ENCODE measurements around the gene SPTBN1. TPM values are rescaled to one million over a fixed set of nuclear protein-coding genes. Genes with fewer than 3 reads are reported as not detected.

The SPTBN1 gene
- total RNA-seq, 4 donors from 2014 or later = 65.0 to 217 (median 85.3) TPM

DNA sequence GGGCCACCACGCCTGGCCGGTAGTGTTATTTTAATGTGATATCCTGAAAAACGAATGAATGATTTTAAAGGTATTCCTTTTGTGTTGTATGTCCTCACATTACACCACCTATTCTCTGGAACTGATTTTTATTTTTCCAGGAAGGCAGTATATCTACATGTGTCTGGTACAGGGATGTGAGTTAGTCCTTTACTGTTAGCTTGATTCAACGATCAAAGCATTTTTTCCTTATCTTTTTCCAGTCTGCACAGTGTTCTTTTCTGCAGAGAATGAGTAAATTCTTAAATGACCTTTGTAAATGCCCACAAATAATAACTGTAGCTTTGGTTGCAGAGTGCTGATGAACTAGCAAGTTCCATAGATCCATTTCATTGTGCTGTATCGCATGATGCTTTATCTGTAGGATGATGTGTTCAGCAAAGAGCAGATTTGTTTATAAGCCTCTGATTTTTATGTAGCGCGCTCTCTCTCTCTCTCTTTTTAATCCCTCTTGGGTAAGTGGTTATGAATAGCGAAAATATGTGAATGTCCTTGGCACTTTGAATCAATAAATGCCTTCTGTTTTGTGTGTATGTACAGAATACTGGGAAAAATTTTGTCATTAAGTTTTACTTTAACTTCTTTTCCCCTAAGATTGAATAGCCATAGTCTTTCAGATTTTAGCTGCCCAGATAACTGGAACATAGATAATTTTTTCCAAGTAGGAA lies 184.9 kb downstream of the SPTBN1 start:
- H3K4me3 ChIP-seq = no peak overlapping the region
- TF ChIP-seq POLR2A (IDR thresholded peaks at IDR 0.05) = no peak
- TF ChIP-seq, protein P1, sequence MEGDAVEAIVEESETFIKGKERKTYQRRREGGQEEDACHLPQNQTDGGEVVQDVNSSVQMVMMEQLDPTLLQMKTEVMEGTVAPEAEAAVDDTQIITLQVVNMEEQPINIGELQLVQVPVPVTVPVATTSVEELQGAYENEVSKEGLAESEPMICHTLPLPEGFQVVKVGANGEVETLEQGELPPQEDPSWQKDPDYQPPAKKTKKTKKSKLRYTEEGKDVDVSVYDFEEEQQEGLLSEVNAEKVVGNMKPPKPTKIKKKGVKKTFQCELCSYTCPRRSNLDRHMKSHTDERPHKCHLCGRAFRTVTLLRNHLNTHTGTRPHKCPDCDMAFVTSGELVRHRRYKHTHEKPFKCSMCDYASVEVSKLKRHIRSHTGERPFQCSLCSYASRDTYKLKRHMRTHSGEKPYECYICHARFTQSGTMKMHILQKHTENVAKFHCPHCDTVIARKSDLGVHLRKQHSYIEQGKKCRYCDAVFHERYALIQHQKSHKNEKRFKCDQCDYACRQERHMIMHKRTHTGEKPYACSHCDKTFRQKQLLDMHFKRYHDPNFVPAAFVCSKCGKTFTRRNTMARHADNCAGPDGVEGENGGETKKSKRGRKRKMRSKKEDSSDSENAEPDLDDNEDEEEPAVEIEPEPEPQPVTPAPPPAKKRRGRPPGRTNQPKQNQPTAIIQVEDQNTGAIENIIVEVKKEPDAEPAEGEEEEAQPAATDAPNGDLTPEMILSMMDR (IDR thresholded peaks at IDR 0.05) = no peak
- no peak overlapping the region for H3K27ac ChIP-seq
- H3K4me1 ChIP-seq = peaks cover 0 to 44% (median 8%) of the 10 kb centered on the region in 3 donors
- WGBS, 2 donors = 80 to 88% methylated on average over 8 of the region's 8 CpGs
- H3K27me3 ChIP-seq = no peaks in the 10 kb centered on the region
- no peaks in the 10 kb centered on the region for H3K9me3 ChIP-seq
- DNase-seq = no peak
- H3K36me3 ChIP-seq = peaks cover 7 to 100% (median 40%) of the 10 kb centered on the region in 3 donors
- intact Hi-C loops (cut with DNase I) = loop anchor here (10.0 kb wide), 1 partner anchor 116 kb away; no protein-coding TSS in a partner anchor

DNA sequence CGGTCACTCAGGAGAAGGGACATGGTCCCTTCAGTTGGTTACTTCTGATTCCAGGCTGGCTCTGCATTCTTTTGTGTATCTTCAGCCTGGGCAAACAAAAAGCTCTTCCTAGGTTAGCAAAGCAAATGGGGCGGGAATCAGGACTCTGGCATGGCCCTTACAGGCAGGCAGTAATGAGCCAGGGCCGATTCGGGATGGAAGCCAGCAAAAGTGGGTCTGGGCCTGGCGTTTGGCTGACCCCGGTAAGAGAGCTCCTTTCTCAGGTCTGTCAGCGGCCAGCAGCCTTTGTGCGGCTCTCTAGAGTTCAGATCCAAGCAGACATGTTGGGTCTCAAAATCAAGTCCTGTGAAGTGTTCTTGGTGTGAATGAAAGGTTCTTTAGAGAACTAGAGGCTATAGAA lies 185.9 kb downstream of the SPTBN1 start:
- Histone ChIP-seq H3K27me3 (no peaks in the 10 kb centered on the region), H3K9me3 (no peaks in the 10 kb centered on the region), H3K4me3 (no peak overlapping the region), H3K4me1 (peaks cover 0 to 34% (median 6%) of the 10 kb centered on the region in 3 donors), H3K27ac (peak overlapping the region in 2 of 4 donors; percentile 25 to 44), H3K36me3 (peaks cover 17 to 100% (median 48%) of the 10 kb centered on the region in 3 donors)
- intact Hi-C loops (cut with DNase I) = loop anchor here (10.0 kb wide), 1 partner anchor 117 kb away; no protein-coding TSS in a partner anchor
- WGBS, 2 donors = 86 to 100% methylated on average over 2 to 8 of the region's 8 CpGs
- TF ChIP-seq, protein P1 (IDR thresholded peaks at IDR 0.05) = no peak
- no peak for TF ChIP-seq POLR2A (IDR thresholded peaks at IDR 0.05)
- DNase-seq = no peak

DNA sequence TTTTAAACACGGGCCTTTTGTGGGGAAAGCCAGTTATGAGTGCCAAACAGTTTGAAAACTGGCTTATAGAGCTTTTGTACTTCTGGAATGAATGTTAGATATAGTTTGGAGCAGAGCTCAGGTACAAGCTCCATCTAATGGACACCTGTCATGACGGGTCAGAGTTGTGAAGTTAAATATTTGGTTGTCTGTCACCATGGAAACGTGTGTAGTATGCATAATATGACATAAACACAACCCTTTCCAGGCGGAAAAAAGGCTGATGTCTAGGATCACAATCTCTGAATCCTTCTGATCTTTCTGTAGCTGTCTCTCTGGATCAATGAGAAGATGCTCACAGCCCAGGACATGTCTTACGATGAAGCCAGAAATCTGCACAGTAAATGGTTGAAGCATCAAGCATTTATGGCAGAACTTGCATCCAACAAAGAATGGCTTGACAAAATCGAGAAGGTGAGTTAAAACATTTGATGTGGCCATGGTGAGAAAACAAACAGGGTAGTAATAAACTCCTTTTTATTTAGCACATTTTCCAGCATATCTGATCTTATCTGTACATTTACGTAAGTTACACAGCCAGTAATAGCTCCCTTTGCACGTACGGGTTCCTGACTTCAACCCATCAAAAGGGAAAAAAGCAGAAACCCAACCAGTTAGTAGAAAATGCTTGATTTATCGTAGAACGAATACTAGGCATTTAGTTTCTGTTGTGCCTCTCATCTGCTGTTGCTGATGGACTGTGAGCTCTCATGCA lies 186.7 kb downstream of the SPTBN1 start:
- Histone ChIP-seq H3K4me1 (peaks cover 0 to 33% (median 6%) of the 10 kb centered on the region in 3 donors), H3K27me3 (no peaks in the 10 kb centered on the region), H3K9me3 (no peaks in the 10 kb centered on the region), H3K36me3 (peaks cover 20 to 100% (median 53%) of the 10 kb centered on the region in 3 donors), H3K4me3 (no peak overlapping the region), H3K27ac (no peak overlapping the region)
- TF ChIP-seq, protein P1 (IDR thresholded peaks at IDR 0.05) = no peak
- TF ChIP-seq POLR2A (IDR thresholded peaks at IDR 0.05) = no peak
- intact Hi-C loops (cut with DNase I) = loop anchor here (10.0 kb wide), 1 partner anchor 118 kb away; no protein-coding TSS in a partner anchor
- WGBS, 2 donors = 69 to 75% methylated on average over 11 of the region's 11 CpGs
- no peak for DNase-seq

DNA sequence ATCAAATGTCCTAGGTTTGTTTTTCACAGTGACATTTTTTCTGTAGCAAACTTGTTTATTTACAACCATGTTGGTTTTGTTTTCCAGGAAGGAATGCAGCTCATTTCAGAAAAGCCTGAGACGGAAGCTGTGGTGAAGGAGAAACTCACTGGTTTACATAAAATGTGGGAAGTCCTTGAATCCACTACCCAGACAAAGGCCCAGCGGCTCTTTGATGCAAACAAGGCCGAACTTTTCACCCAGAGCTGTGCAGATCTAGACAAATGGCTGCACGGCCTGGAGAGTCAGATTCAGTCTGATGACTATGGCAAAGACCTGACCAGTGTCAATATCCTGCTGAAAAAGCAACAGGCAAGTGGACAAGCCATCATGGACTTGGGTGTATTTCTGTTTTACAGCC lies 188.1 kb downstream of the SPTBN1 start:
- H3K27me3 ChIP-seq = no peaks in the 10 kb centered on the region
- peaks cover 0 to 24% (median 0%) of the 10 kb centered on the region in 3 donors for H3K4me1 ChIP-seq
- 86 to 91% methylated on average over 4 of the region's 4 CpGs for WGBS, 2 donors
- no peak overlapping the region for H3K4me3 ChIP-seq
- TF ChIP-seq POLR2A (IDR thresholded peaks at IDR 0.05) = no peak
- TF ChIP-seq, protein P1 (IDR thresholded peaks at IDR 0.05) = no peak
- peaks cover 20 to 100% (median 54%) of the 10 kb centered on the region in 3 donors for H3K36me3 ChIP-seq
- H3K9me3 ChIP-seq = no peaks in the 10 kb centered on the region
- DNase-seq = no peak
- no peak overlapping the region for H3K27ac ChIP-seq
- intact Hi-C loops (cut with DNase I) = loop anchor here (10.0 kb wide), 1 partner anchor 119 kb away; no protein-coding TSS in a partner anchor
